Bone marrow (tissue), 2 donors: ENCODE results near the gene DMBX1.

ENCODE experiments used
- DNase-seq, 2 donors: peaks; one replicate each; lab custom pipeline; 2025; lab: John Stamatoyannopoulos, UW

DMBX1 gene

GRCh38 chr1:46483589-46483988 is 6.0 kb upstream of the DMBX1 start:
- DNase-seq: no peak

- no peak for DNase-seq
Measured at GRCh38 chr1:46484783-46485490, 4.7 kb upstream of the DMBX1 start.

- no peak for DNase-seq
Measured at GRCh38 chr1:46485564-46486431, 3.8 kb upstream of the DMBX1 start.

- DNase-seq: no peak
Measured at GRCh38 chr1:46486432-46487015, 3.1 kb upstream of the DMBX1 start.

GRCh38 chr1:46487818-46488218 is 1.8 kb upstream of the DMBX1 start:
- DNase-seq: no peak

- no peak for DNase-seq
Measured at GRCh38 chr1:46488343-46489168, 1.1 kb upstream of the DMBX1 start.

- no peak for DNase-seq
Measured at GRCh38 chr1:46489169-46489637, 433 bp upstream of the DMBX1 start.

GRCh38 chr1:46490406-46490655 is 695 bp downstream of the DMBX1 start:
- DNase-seq: no peak

- peak in 1 of 2 donors; percentile 17 for DNase-seq
Measured at GRCh38 chr1:46490656-46491442, 1.2 kb downstream of the DMBX1 start.

- no peak for DNase-seq
Measured at GRCh38 chr1:46491443-46492268, 2.0 kb downstream of the DMBX1 start.

- DNase-seq: no peak
Measured at GRCh38 chr1:46492269-46492853, 2.7 kb downstream of the DMBX1 start.

GRCh38 chr1:46492871-46493270 is 3.2 kb downstream of the DMBX1 start:
- no peak for DNase-seq

GRCh38 chr1:46493316-46494032 is 3.8 kb downstream of the DMBX1 start:
- no peak for DNase-seq

- DNase-seq: no peak
Measured at GRCh38 chr1:46494910-46495309, 5.3 kb downstream of the DMBX1 start.

GRCh38 chr1:46495778-46496177 is 6.1 kb downstream of the DMBX1 start:
- no peak for DNase-seq

- no peak for DNase-seq
Measured at GRCh38 chr1:46496505-46496904, 6.9 kb downstream of the DMBX1 start.

- DNase-seq: no peak
Measured at GRCh38 chr1:46497020-46497419, 7.4 kb downstream of the DMBX1 start.

- DNase-seq: no peak
Measured at GRCh38 chr1:46497665-46498064, 8.0 kb downstream of the DMBX1 start.

- DNase-seq: no peak
Measured at GRCh38 chr1:46501528-46501927, 11.9 kb downstream of the DMBX1 start.
